Right lobe of liver (tissue), 6 donors: Measurements from ENCODE around the gene KLC1. TPM values are rescaled to one million over a fixed set of nuclear protein-coding genes. Genes with fewer than 3 reads are reported as not detected.
A peak's percentile ranks its signal among the peaks of the same experiment; 100 is the strongest.

ENCODE experiments used
- ATAC-seq, 4 donors: fragments of 200-7000 bp; cut with Tn5 transposase; one replicate each; pipeline ENCODE4 v1.9.1; 2020; ENCODE audit warnings: mild to moderate bottlenecking in 4 of 4, moderate library complexity in 4 of 4
- DNase-seq, 3 donors: peaks; one replicate each; pipeline ENCODE4 v3.0.0-alpha.2; 2020
- H3K27ac ChIP-seq, 3 donors: fragments of 200-600 bp; one replicate each; pipeline ENCODE4 v1.8.0; 2022
- H3K27me3 ChIP-seq, 2 donors: fragments of 200-600 bp; one replicate each; pipeline ENCODE4 v1.8.0; 2022
- H3K36me3 ChIP-seq, 4 donors: fragments of 200-600 bp; sonication (generic) in 1 of 4; one replicate each; pipeline versions ENCODE4 v1.5.1 to v1.8.0; 2017 to 2022; ENCODE audit warnings: control low read depth in 1 of 4
- H3K4me1 ChIP-seq, 4 donors: fragments of 200-600 bp; sonication (generic) in 1 of 4; one replicate each; pipeline versions ENCODE4 v1.5.1 to v1.8.0; 2017 to 2022; ENCODE audit warnings: control low read depth in 1 of 4
- H3K4me3 ChIP-seq, 3 donors: fragments of 200-600 bp; one replicate each; pipeline ENCODE4 v1.8.0; 2022
- H3K9me3 ChIP-seq, 4 donors: fragments of 200-600 bp; sonication (generic) in 1 of 4; one replicate each; pipeline versions ENCODE4 v1.5.1 to v1.8.0; 2017 to 2022; ENCODE audit warnings: control low read depth in 1 of 4
- CTCF ChIP-seq, 4 donors: fragments of 200-600 bp in 3 of 4; fragments of 450-650 bp in 1 of 4; IDR thresholded peaks; one replicate each; pipeline versions ENCODE4 v1.5.1 to v1.8.0; 2016 to 2022; ENCODE audit warnings: antibody characterized with exemption in 4 of 4, mild to moderate bottlenecking in 2 of 4
- POLR2A ChIP-seq: fragments of 450-650 bp; IDR thresholded peaks from one replicate; pipeline ENCODE4 v1.6.1; 2017; ENCODE audit warnings: antibody characterized with exemption, mild to moderate bottlenecking
- WGBS: methylation state at CpG from one replicate; pipeline ENCODE4 v1.1.6; 2018; ENCODE audit warnings: low coverage, low lambda C conversion rate; ENCODE audit not compliant: insufficient coverage; ENCODE audit errors: missing lambda C conversion rate; 5-methylcytosine and 5-hydroxymethylcytosine counted together
- intact Hi-C, 2 donors: fragments of 100-400 bp; cut with DNase I; formaldehyde crosslinking; loops; one replicate each; pipeline versions ENCODE4 v1.11.2 to v1.14.1; 2022
- total RNA-seq, 6 experiments: library from RNA; depleted of rRNA in 2 of 6; stranded (reverse); fragments of >200 nt in 2 of 6; fragmentation: NEBNext Ultra II Directional in 3 of 6; extraction: Animal tissue kit (Norgen Biotek cat#: 25700) in 3 of 6; gene quantifications; one replicate each; pipeline versions ENCODE4 v1.1.0 to v1.2.4, GENCODE V29; 2016 to 2023
- donor health status: DM: no; HTN: yes; CAD: no.
- donor health status: DM: no; HTN: no; CAD: no.
- donor health status: DM: no; HTN: no; CAD: no.
- donor health status: DM: no; HTN: yes; CAD: no.
- donor health status: DM: no; HTN: yes; CAD: no.

The KLC1 gene
- total RNA-seq, 6 experiments from 2014 or later = 45.8 to 78.9 (median 58.0) TPM

DNA sequence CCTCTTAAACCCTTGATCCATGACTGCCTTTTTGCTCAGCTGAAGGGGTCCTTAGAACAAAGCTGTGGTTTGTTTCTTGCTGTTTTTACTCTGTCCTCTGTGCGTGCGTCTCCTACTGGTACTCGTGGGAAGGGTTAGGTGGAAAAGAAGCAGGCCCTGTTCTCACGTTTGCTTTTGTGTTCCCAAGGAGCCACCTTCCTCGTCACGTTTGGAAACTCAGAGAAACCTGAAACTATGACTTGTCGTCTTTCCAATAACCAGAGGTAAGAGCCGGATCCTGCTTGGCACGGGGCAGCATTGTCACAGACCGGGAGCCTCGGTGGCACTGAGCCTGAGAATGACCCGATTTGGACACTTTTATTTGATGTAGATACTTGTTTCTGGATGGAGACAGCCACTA lies 99.7 kb downstream of the KLC1 start:
- Histone ChIP-seq H3K4me3 (no peak overlapping the region), H3K27me3 (no peaks in the 10 kb centered on the region), H3K4me1 (peaks cover 0 to 20% (median 6%) of the 10 kb centered on the region in 4 donors), H3K36me3 (peaks cover 0 to 34% (median 0%) of the 10 kb centered on the region in 4 donors), H3K9me3 (no peaks in the 10 kb centered on the region), H3K27ac (no peak overlapping the region)
- 46% methylated on average over 9 of the region's 12 CpGs for WGBS
- no peak for ATAC-seq
- TF ChIP-seq CTCF (IDR thresholded peaks at IDR 0.05) (no peak), POLR2A (no peak)
- DNase-seq = no peak
- intact Hi-C loops = no loop called here

DNA sequence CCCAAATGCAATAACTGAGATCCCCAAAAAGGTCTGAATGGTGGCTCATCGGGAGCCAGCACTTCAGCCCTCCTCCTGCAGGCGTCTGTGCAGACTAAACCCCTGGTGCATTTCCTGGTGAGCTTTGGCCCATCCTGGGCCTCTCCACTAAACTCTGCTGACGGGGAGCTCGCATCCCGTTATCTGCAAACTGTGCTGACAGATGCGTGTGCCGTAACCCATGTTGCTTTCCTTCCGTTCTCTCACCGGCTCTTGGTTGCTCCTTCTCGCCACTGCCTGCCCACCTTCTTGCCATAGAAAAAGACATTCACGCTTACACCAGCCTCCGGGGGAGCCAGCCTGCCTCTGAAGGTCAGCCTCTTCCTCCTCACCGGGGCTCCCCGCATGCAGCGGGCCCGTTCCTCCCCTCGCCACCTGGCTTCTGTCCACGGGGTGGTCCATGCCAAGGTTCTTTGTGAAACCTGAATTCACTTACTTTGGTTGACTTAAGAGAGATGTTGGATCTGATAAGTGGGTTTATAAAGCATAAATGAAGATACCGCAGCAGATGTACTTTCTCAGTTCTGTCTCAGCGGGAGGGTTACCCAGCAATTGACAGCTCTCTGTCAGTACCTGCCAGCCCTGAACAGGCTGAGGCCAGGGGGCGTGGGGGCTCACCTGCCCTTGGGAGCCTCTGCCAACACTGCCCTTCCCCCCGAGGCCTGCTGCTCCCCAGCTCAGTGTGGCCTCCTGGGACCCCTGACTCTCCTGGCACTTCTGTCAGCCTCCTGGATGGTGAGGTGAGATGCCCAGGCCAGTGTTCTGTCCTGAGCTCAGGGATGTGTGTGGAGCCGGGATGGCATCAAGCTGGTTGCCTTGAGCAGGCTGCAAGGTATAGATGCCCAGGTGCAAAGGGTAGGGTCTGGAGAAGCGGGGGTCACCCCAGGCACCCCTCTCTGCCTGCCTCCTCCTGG lies 100.8 kb downstream of the KLC1 start:
- Histone ChIP-seq H3K9me3 (no peaks in the 10 kb centered on the region), H3K27me3 (no peaks in the 10 kb centered on the region), H3K4me3 (no peak overlapping the region), H3K27ac (peak overlapping the region in 2 of 3 donors; percentile 3 to 24), H3K4me1 (peaks cover 0 to 19% (median 6%) of the 10 kb centered on the region in 4 donors), H3K36me3 (peaks cover 0 to 38% (median 2%) of the 10 kb centered on the region in 4 donors)
- no peak for TF ChIP-seq CTCF (IDR thresholded peaks at IDR 0.05)
- no peak for TF ChIP-seq POLR2A
- DNase-seq (no peak), ATAC-seq (peak in 2 of 4 donors; percentile 1 to 7)
- intact Hi-C loops = no loop called here
- WGBS = 82% methylated on average over 19 of the region's 24 CpGs

- Histone ChIP-seq H3K4me1 (peaks cover 0 to 17% (median 6%) of the 10 kb centered on the region in 4 donors), H3K27ac (peak overlapping the region in 2 of 3 donors; percentile 3 to 24), H3K9me3 (no peaks in the 10 kb centered on the region), H3K27me3 (no peaks in the 10 kb centered on the region), H3K4me3 (no peak overlapping the region), H3K36me3 (peaks cover 0 to 38% (median 2%) of the 10 kb centered on the region in 4 donors)
- no peak for TF ChIP-seq CTCF (IDR thresholded peaks at IDR 0.05)
- TF ChIP-seq POLR2A = no peak
- WGBS = 43% methylated on average over 8 of the region's 15 CpGs
- DNase-seq (peak; percentile 73 to 89 (median 86)), ATAC-seq (peak; percentile 85 to 92 (median 88))
- intact Hi-C loops = no loop called here
These were observed 101.6 kb downstream of the KLC1 start for GRCh38 chr14:103730490-103731035.

- WGBS = 100% methylated on average over 1 of the region's 15 CpGs
- Histone ChIP-seq H3K4me3 (no peak overlapping the region), H3K27me3 (no peaks in the 10 kb centered on the region), H3K4me1 (peaks cover 0 to 12% (median 6%) of the 10 kb centered on the region in 4 donors), H3K9me3 (no peaks in the 10 kb centered on the region), H3K27ac (no peak overlapping the region), H3K36me3 (peaks cover 0 to 41% (median 2%) of the 10 kb centered on the region in 4 donors)
- TF ChIP-seq POLR2A (no peak), CTCF (IDR thresholded peaks at IDR 0.05) (no peak)
- intact Hi-C loops = no loop called here
- ATAC-seq (no peak), DNase-seq (no peak)
These were observed 102.5 kb downstream of the KLC1 start for GRCh38 chr14:103731481-103731880.
